H1 (cell line): ENCODE data around the gene HS6ST2. TPM values are rescaled to one million over a fixed set of nuclear protein-coding genes. Genes with fewer than 3 reads are reported as not detected.
"Not testable (repeated sequence)": the region's sequence is repeated elsewhere in the genome, so short reads cannot be mapped to it uniquely, and the experiment has no call there.

ENCODE experiments used
- CTCF ChIA-PET: fragments of 300-600 bp; sonication (Branson Sonifier 250); formaldehyde crosslinking; loops from one replicate; lab custom pipeline; 2021; ENCODE audit not compliant: partially characterized antibody; lab: Charles Lee
- POLR2A ChIA-PET: fragments of 300-600 bp; sonication (Branson Sonifier 250); formaldehyde crosslinking; loops from one replicate; lab custom pipeline; 2021; ENCODE audit warnings: inconsistent platforms; ENCODE audit not compliant: partially characterized antibody; lab: Charles Lee
- DNase-seq, 2 experiments: peaks; one replicate each; pipeline versions ENCODE4 v3.0.0 to v3.0.0-alpha.2; 2010 to 2022; ENCODE audit warnings: low spot score in 2 of 2, low read depth in 1 of 2, mixed read lengths in 1 of 2
- FAIRE-seq: peaks from 2 replicates; lab custom pipeline; 2011; peaks lifted over from hg19 to GRCh38; lab: Jason Lieb, UNC
- H2AFZ ChIP-seq: 2 replicates; pipeline ENCODE4 v1.8.1; 2012; ENCODE audit warnings: low read length, inconsistent platforms
- H2AK5ac ChIP-seq: 2 replicates; pipeline ENCODE4 v1.6.1; 2013; ENCODE audit warnings: low read depth, low read length
- H2BK120ac ChIP-seq: replicated peaks from 2 replicates; pipeline ENCODE3; 2013; ENCODE audit warnings: low read depth, low read length, inconsistent platforms
- H2BK12ac ChIP-seq: 2 replicates; pipeline ENCODE4 v1.6.1; 2013; ENCODE audit warnings: low read depth, low read length
- H2BK15ac ChIP-seq: 2 replicates; pipeline ENCODE4 v1.6.1; 2013; ENCODE audit warnings: low read length
- H2BK20ac ChIP-seq: 2 replicates; pipeline ENCODE4 v1.6.1; 2013; ENCODE audit warnings: low read length
- H2BK5ac ChIP-seq: 2 replicates; pipeline ENCODE4 v1.6.1; 2013; ENCODE audit warnings: low read depth, low read length
- H3K14ac ChIP-seq: 2 replicates; pipeline ENCODE4 v1.6.1; 2013; ENCODE audit warnings: inconsistent platforms; ENCODE audit not compliant: insufficient read length
- H3K18ac ChIP-seq: 2 replicates; pipeline ENCODE4 v1.6.1; 2013; ENCODE audit warnings: low read length; ENCODE audit errors: extremely low read depth
- H3K23ac ChIP-seq: 2 replicates; pipeline ENCODE4 v1.6.1; 2013; ENCODE audit warnings: inconsistent platforms; ENCODE audit not compliant: insufficient read length
- H3K23me2 ChIP-seq: 2 replicates; pipeline ENCODE4 v1.6.1; 2013; ENCODE audit warnings: low read depth, low read length
- H3K27ac ChIP-seq: 2 replicates; pipeline ENCODE4 v1.6.1; 2011; ENCODE audit warnings: low read depth, low read length, inconsistent platforms
- H3K27me3 ChIP-seq, 4 experiments: replicated peaks in 1 of 4; 1 replicate in 1 of 4; 2 replicates in 3 of 4; pipeline versions ENCODE4 v1.6.1 to v1.8.1; 2011 to 2013; ENCODE audit warnings: low read length in 3 of 4, mild to moderate bottlenecking in 3 of 4, inconsistent platforms in 2 of 4, mixed read lengths in 2 of 4, moderate library complexity in 1 of 4; ENCODE audit not compliant: control insufficient read depth in 3 of 4, insufficient read depth in 3 of 4; ENCODE audit errors: extremely low read depth in 1 of 4
- H3K36me3 ChIP-seq, 4 experiments: 2 replicates each; pipeline versions ENCODE4 v1.6.1 to v1.8.1; 2011 to 2013; ENCODE audit warnings: mild to moderate bottlenecking in 4 of 4, low read length in 3 of 4, moderate library complexity in 2 of 4, control low read depth in 1 of 4, inconsistent platforms in 1 of 4; ENCODE audit not compliant: insufficient read depth in 4 of 4, control insufficient read depth in 2 of 4
- H3K4ac ChIP-seq: replicated peaks from 2 replicates; pipeline ENCODE3; 2013; ENCODE audit warnings: low read length, low read depth, mixed read lengths, inconsistent platforms; ENCODE audit not compliant: insufficient read length
- H3K4me1 ChIP-seq, 4 experiments: replicated peaks in 1 of 4; 1 replicate in 1 of 4; 2 replicates in 3 of 4; pipeline versions ENCODE4 v1.6.1 to v1.8.1; 2011 to 2013; ENCODE audit warnings: low read length in 3 of 4, inconsistent platforms in 2 of 4, mixed read lengths in 1 of 4; ENCODE audit not compliant: insufficient read depth in 4 of 4, control insufficient read depth in 3 of 4
- H3K4me2 ChIP-seq, 2 experiments: 2 replicates each; pipeline versions ENCODE4 v1.6.1 to v1.8.1; 2011 to 2013; ENCODE audit warnings: low read depth in 2 of 2, low read length in 2 of 2, control low read depth in 1 of 2, inconsistent platforms in 1 of 2, mild to moderate bottlenecking in 1 of 2; ENCODE audit not compliant: insufficient read depth in 1 of 2
- H3K4me3 ChIP-seq, 4 experiments: fragments of 200-600, 300-600 bp in 1 of 4; sonication (generic), shearing (Covaris generic), sonication (Bioruptor Twin) in 1 of 4; 2 replicates each; pipeline versions ENCODE4 v1.5.1 to v1.8.1; 2011 to 2016; ENCODE audit warnings: low read length in 4 of 4, low read depth in 3 of 4, control low read depth in 2 of 4, inconsistent platforms in 2 of 4, mild to moderate bottlenecking in 2 of 4, mixed read lengths in 1 of 4, moderate library complexity in 1 of 4; ENCODE audit not compliant: insufficient read depth in 2 of 4; ENCODE audit errors: extremely low read depth in 1 of 4
- H3K56ac ChIP-seq: replicated peaks from 2 replicates; pipeline ENCODE3; 2013; ENCODE audit warnings: low read depth, mild to moderate bottlenecking, mixed read lengths, low read length, inconsistent platforms; ENCODE audit not compliant: insufficient read length
- H3K79me1 ChIP-seq: 2 replicates; pipeline ENCODE4 v1.6.1; 2013; ENCODE audit warnings: low read depth, low read length, control low read depth
- H3K79me2 ChIP-seq, 2 experiments: 2 replicates each; pipeline versions ENCODE4 v1.6.1 to v1.8.1; 2012 to 2013; ENCODE audit warnings: low read length in 2 of 2, mild to moderate bottlenecking in 2 of 2, inconsistent platforms in 1 of 2; ENCODE audit not compliant: insufficient read depth in 2 of 2, control insufficient read depth in 1 of 2
- H3K9ac ChIP-seq, 4 experiments: replicated peaks in 1 of 4; 1 replicate in 1 of 4; 2 replicates in 3 of 4; pipeline versions ENCODE4 v1.6.1 to v1.8.1; 2011 to 2013; ENCODE audit warnings: low read depth in 3 of 4, low read length in 3 of 4, control low read depth in 2 of 4, mild to moderate bottlenecking in 2 of 4, moderate library complexity in 2 of 4, inconsistent platforms in 1 of 4; ENCODE audit errors: extremely low read depth in 1 of 4
- H3K9me3 ChIP-seq, 2 experiments: 2 replicates each; pipeline versions ENCODE4 v1.6.1 to v1.8.1; 2012 to 2013; ENCODE audit warnings: mild to moderate bottlenecking in 2 of 2, moderate library complexity in 2 of 2, control low read depth in 1 of 2, inconsistent platforms in 1 of 2, low read depth in 1 of 2, low read length in 1 of 2, mixed read lengths in 1 of 2; ENCODE audit not compliant: insufficient read depth in 2 of 2
- H4K20me1 ChIP-seq, 2 experiments: replicated peaks in 1 of 2; 2 replicates each; pipeline versions ENCODE3 to v1.8.1; 2011 to 2013; ENCODE audit warnings: inconsistent platforms in 2 of 2, low read length in 2 of 2, mild to moderate bottlenecking in 1 of 2; ENCODE audit not compliant: insufficient read depth in 2 of 2, control insufficient read depth in 1 of 2
- H4K5ac ChIP-seq: 2 replicates; pipeline ENCODE4 v1.6.1; 2013; ENCODE audit warnings: low read length, low read depth, mixed read lengths, inconsistent platforms; ENCODE audit not compliant: insufficient read length
- H4K8ac ChIP-seq: 2 replicates; pipeline ENCODE4 v1.8.0; 2013; ENCODE audit warnings: mild to moderate bottlenecking, moderate library complexity, low read length, inconsistent platforms; ENCODE audit not compliant: insufficient read depth; ENCODE audit errors: extremely low read depth
- H4K91ac ChIP-seq: replicated peaks from 2 replicates; pipeline ENCODE3; 2013; ENCODE audit warnings: low read length, mixed read lengths, inconsistent platforms; ENCODE audit not compliant: insufficient read length
- EGR1 ChIP-seq: IDR thresholded peaks from 2 replicates; pipeline ENCODE4 v1.6.1; 2011; ENCODE audit warnings: low read depth, low read length, borderline replicate concordance
- SAP30 ChIP-seq: fragments of 300-600 bp; sonication (generic); IDR thresholded peaks from 2 replicates; pipeline ENCODE4 v1.7.1; 2012; ENCODE audit warnings: low read length, moderate library complexity, mild to moderate bottlenecking, inconsistent platforms; ENCODE audit not compliant: insufficient read depth, insufficient replicate concordance
- USF2 ChIP-seq: IDR thresholded peaks from 2 replicates; pipeline ENCODE4 v1.6.1; 2011; ENCODE audit warnings: low read length, improper control_type of control experiment
- WGBS, 2 experiments: shearing (Covaris generic) in 1 of 2; methylation state at CpG; one replicate each; pipeline versions ENCODE4 v1.1.6 to v1.1.7; 2013 to 2015; ENCODE audit warnings: low lambda C conversion rate in 2 of 2, mixed read lengths in 2 of 2, inconsistent platforms in 1 of 2, low coverage in 1 of 2, missing lambda C conversion rate in 1 of 2; ENCODE audit not compliant: insufficient replicate concordance in 2 of 2, insufficient coverage in 1 of 2, insufficient read length in 1 of 2; ENCODE audit errors: extremely low coverage in 1 of 2, missing lambda C conversion rate in 1 of 2; 5-methylcytosine and 5-hydroxymethylcytosine counted together
- polyA plus RNA-seq, 7 experiments: library from polyadenylated mRNA; depleted of rRNA in 3 of 7; stranded (reverse) in 5 of 7; unstranded in 2 of 7; fragments of >200 nt in 5 of 7; fragments of 200-250 nt in 2 of 7; gene quantifications; 1 replicate in 5 of 7; 2 replicates in 1 of 7; 4 replicates in 1 of 7; pipeline versions ENCODE4 v1.2.1 to v1.2.3, GENCODE V29; 2011 to 2013; ENCODE audit warnings: missing spikeins in 2 of 7, mixed read lengths in 2 of 7
- total RNA-seq: library from RNA; stranded (reverse); fragmentation: NEBNext Ultra II Directional; extraction: Animal tissue kit (Norgen Biotek cat#: 25700); gene quantifications from 2 replicates; pipeline ENCODE4 v1.2.1, GENCODE V29; 2021

Gene HS6ST2
- total and polyA plus RNA-seq, 2 of the 8 experiments (the other 6 are each of a cell fraction or from before 2014, with no cell fraction given): 3.9 TPM

DNA sequence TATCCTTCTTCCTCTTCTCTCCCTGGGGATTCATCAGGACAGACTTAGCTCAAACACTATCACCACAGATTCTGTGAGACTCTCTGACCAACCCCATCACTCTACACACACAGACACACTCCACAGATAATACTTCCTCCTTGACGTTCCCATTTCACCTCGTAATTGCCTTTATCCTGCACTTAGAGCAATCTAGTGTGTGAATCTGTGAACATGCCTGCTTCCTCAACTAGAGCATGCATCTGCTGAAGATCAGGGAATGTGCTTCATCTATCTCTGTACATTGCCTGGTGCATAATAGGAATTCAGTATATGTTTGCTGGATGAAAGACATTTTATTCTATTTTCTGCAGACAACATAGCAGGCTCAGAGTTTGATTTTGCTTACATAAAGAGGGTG is 25.1 kb upstream of the HS6ST2 start (continued):
- TF ChIP-seq USF2 (no peak), EGR1 (no peak), SAP30 (no peak)
- TF ChIP-seq, all 59 proteins: peak for 0

DNA sequence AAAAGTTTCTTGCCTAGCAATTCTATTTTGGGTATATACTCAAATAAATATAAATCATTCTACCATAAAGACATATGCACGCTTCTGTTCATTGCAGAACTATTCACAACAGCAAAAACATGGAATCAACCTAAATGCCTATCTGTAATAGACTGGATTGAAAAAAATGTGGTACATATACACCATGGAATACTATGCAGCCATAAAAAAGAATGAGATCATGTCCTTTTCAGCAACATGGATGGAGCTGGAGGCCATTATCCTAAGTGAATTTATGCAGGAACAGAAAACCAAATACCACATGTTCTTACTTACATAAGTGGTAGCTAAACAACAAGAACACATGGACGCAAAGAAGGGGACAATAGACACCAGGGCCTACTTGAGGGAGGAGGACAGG is 21.6 kb upstream of the HS6ST2 start:
- H3K36me3 ChIP-seq, H4K20me1 ChIP-seq, H2BK12ac ChIP-seq, H3K18ac ChIP-seq, H2AK5ac ChIP-seq, FAIRE-seq, H3K23ac ChIP-seq, H2BK120ac ChIP-seq, H3K27me3 ChIP-seq, H2BK20ac ChIP-seq, H4K8ac ChIP-seq, H3K9me3 ChIP-seq, H3K4ac ChIP-seq, H3K27ac ChIP-seq, H3K4me1 ChIP-seq, H2BK15ac ChIP-seq, H3K56ac ChIP-seq, H4K5ac ChIP-seq, H3K14ac ChIP-seq, H2BK5ac ChIP-seq, H3K79me1 ChIP-seq, H3K23me2 ChIP-seq, H3K9ac ChIP-seq, H3K4me3 ChIP-seq, DNase-seq, H2AFZ ChIP-seq, POLR2A ChIA-PET, H3K4me2 ChIP-seq, H3K79me2 ChIP-seq, H4K91ac ChIP-seq: not testable (repeated sequence)
- 91% methylated on average over 2 of the region's 2 CpGs; no CpG with 5 or more reads in 1 of the 2 experiments for WGBS, 2 experiments
- CTCF ChIA-PET: interaction anchor here (0.6 kb wide), 1 partner anchor 155 kb away, joined by 3 read pairs; no protein-coding TSS in a partner anchor
